Loucy (cell line): ENCODE measurements around the gene MS4A18.

Source experiments
- H2AFZ ChIP-seq: fragments of 200-600 bp; sonication (generic); 2 replicates; pipeline ENCODE4 v1.6.0; 2016; ENCODE audit warnings: antibody characterized with exemption, mild to moderate bottlenecking, low read length, moderate library complexity
- H3F3A ChIP-seq: fragments of 200-600 bp; 2 replicates; pipeline ENCODE4 v1.6.0; 2016; ENCODE audit warnings: antibody characterized with exemption, low read depth, mild to moderate bottlenecking
- H3K27me3 ChIP-seq: fragments of 200-600 bp; sonication (generic); 2 replicates; pipeline ENCODE4 v1.6.1; 2014; ENCODE audit warnings: low read length, mild to moderate bottlenecking; ENCODE audit not compliant: insufficient read depth, poor library complexity, severe bottlenecking
- H3K36me3 ChIP-seq: fragments of 200-600 bp; sonication (generic); 2 replicates; pipeline ENCODE4 v1.6.1; 2016; ENCODE audit warnings: low read length; ENCODE audit not compliant: insufficient read depth
- H3K4me1 ChIP-seq: fragments of 200-600 bp; sonication (generic); 2 replicates; pipeline ENCODE4 v1.5.1; 2014; ENCODE audit warnings: low read length, mild to moderate bottlenecking; ENCODE audit not compliant: insufficient read depth, poor library complexity, severe bottlenecking
- H3K4me2 ChIP-seq: fragments of 200-600 bp; sonication (generic); 2 replicates; pipeline ENCODE4 v1.6.0; 2014; ENCODE audit warnings: antibody characterized with exemption, low read length, low read depth, mild to moderate bottlenecking; ENCODE audit not compliant: poor library complexity, severe bottlenecking
- H3K4me3 ChIP-seq: fragments of 200-600 bp; sonication (generic); 2 replicates; pipeline ENCODE4 v1.5.1; 2014; ENCODE audit warnings: low read length, mild to moderate bottlenecking, mixed read lengths; ENCODE audit not compliant: poor library complexity, severe bottlenecking
- H3K79me2 ChIP-seq: fragments of 200-600 bp; sonication (generic); 2 replicates; pipeline ENCODE4 v1.6.1; 2014; ENCODE audit warnings: low read length; ENCODE audit not compliant: insufficient read depth
- H3K9ac ChIP-seq: fragments of 200-600 bp; sonication (generic); 2 replicates; pipeline ENCODE4 v1.6.0; 2014; ENCODE audit warnings: mild to moderate bottlenecking, low read depth, low read length, moderate library complexity; ENCODE audit not compliant: poor library complexity, severe bottlenecking
- H3K9me2 ChIP-seq: fragments of 200-600 bp; sonication (generic); replicated peaks from 2 replicates; pipeline ENCODE4 v1.6.1; 2016; ENCODE audit warnings: low read depth, low read length, mixed read lengths
- H3K9me3 ChIP-seq: fragments of 200-600 bp; sonication (generic); 2 replicates; pipeline ENCODE4 v1.6.1; 2014; ENCODE audit warnings: mild to moderate bottlenecking, antibody characterized with exemption, low read length, low read depth; ENCODE audit not compliant: insufficient read depth
- H4K20me1 ChIP-seq: fragments of 200-600 bp; sonication (generic); 2 replicates; pipeline ENCODE4 v1.6.0; 2014; ENCODE audit warnings: antibody characterized with exemption, low read length, mild to moderate bottlenecking; ENCODE audit not compliant: insufficient read depth, poor library complexity, severe bottlenecking
- CTCF ChIP-seq: fragments of 200-600 bp; sonication (generic); conservative IDR thresholded peaks from 2 replicates; pipeline ENCODE4 v1.5.1; 2014; ENCODE audit warnings: mild to moderate bottlenecking, antibody characterized with exemption, low read length
- EZH2phosphoT487 ChIP-seq: fragments of 200-600 bp; IDR thresholded peaks from 2 replicates; pipeline ENCODE4 v1.6.1; 2018; ENCODE audit warnings: antibody characterized with exemption, mild to moderate bottlenecking, moderate library complexity, borderline replicate concordance

The MS4A18 gene

DNA sequence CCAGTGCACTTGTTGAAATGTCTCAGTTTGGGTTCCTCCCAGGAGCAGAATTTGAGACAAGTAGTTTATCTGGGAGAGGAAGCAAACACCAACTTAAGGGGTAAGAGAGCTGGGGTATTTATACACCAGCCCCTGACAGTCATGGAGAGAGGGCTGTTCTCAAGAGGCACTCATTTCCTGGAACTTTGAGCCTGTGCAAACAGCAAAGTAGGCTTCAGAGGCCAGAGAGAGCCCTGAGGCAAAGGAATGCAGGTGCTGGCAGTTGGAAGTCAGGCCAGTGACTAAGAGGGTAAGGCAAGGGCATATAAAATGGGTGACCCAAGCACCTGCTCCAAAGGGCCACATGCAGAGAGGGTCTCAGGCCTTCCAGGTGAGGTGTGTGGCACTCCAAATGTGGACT is 16.1 kb downstream of the MS4A18 start:
- Histone ChIP-seq H3K9ac (no peak overlapping the region), H3K4me1 (no peaks in the 10 kb centered on the region), H3K4me3 (no peak overlapping the region), H3K27me3 (no peaks in the 10 kb centered on the region), H4K20me1 (no peaks in the 10 kb centered on the region), H3K9me3 (no peaks in the 10 kb centered on the region), H3K9me2 (no peaks in the 10 kb centered on the region), H3F3A (no peaks in the 10 kb centered on the region), H2AFZ (no peak overlapping the region), H3K4me2 (no peak overlapping the region), H3K36me3 (no peaks in the 10 kb centered on the region), H3K79me2 (no peaks in the 10 kb centered on the region)
- TF ChIP-seq EZH2phosphoT487 (no peak), CTCF (no peak)

DNA sequence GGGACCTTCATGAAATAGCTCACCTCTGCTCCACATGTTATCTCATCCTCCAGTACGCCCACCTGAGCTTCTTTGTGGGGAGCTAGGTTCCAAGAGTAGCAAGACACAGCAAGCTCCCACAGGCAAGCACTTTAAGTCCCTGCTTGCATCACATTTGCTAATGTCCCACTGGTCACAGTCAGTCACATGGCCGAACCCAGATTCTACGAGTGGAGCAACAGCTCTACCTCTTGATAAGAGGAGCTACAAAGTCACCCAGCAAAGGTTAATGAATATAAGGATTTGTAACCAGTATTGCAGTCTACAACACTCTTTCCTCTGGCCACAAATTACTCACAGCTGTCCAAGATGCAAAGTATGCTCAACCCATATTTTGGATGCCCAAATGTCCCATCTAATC is 16.9 kb downstream of the MS4A18 start:
- H3K4me2 ChIP-seq = no peak overlapping the region
- no peak overlapping the region for H2AFZ ChIP-seq
- TF ChIP-seq CTCF = no peak
- TF ChIP-seq EZH2phosphoT487 = no peak
- no peak overlapping the region for H3K4me3 ChIP-seq
- no peak overlapping the region for H3K9ac ChIP-seq
- H3K36me3 ChIP-seq = no peaks in the 10 kb centered on the region
- H3K79me2 ChIP-seq = no peaks in the 10 kb centered on the region
- no peaks in the 10 kb centered on the region for H4K20me1 ChIP-seq
- H3K4me1 ChIP-seq = no peaks in the 10 kb centered on the region
- no peaks in the 10 kb centered on the region for H3F3A ChIP-seq
- H3K9me2 ChIP-seq = no peaks in the 10 kb centered on the region
- H3K9me3 ChIP-seq = no peaks in the 10 kb centered on the region
- H3K27me3 ChIP-seq = no peaks in the 10 kb centered on the region

- no peak overlapping the region for H3K4me3 ChIP-seq
- H4K20me1 ChIP-seq = no peaks in the 10 kb centered on the region
- no peaks in the 10 kb centered on the region for H3K79me2 ChIP-seq
- H3K4me1 ChIP-seq = no peaks in the 10 kb centered on the region
- no peak overlapping the region for H3K9ac ChIP-seq
- H2AFZ ChIP-seq = no peak overlapping the region
- H3K9me3 ChIP-seq = no peaks in the 10 kb centered on the region
- H3F3A ChIP-seq = no peaks in the 10 kb centered on the region
- no peaks in the 10 kb centered on the region for H3K27me3 ChIP-seq
- no peaks in the 10 kb centered on the region for H3K9me2 ChIP-seq
- no peaks in the 10 kb centered on the region for H3K36me3 ChIP-seq
- TF ChIP-seq CTCF (no peak), EZH2phosphoT487 (no peak)
- no peak overlapping the region for H3K4me2 ChIP-seq
Observed at GRCh38 chr11:60743058-60743457, 18.5 kb downstream of the MS4A18 start.
